Mononuclear cell (primary cell): ENCODE measurements around the gene MALRD1. TPM values are rescaled to one million over a fixed set of nuclear protein-coding genes. Genes with fewer than 3 reads are reported as not detected.

Experiments
- H3K27me3 ChIP-seq: 2 replicates; pipeline ENCODE4 v1.6.0; 2011; ENCODE audit warnings: low read length, control low read depth; ENCODE audit not compliant: insufficient read depth
- H3K4me1 ChIP-seq: 2 replicates; pipeline ENCODE4 v1.5.1; 2011; ENCODE audit warnings: mild to moderate bottlenecking, low read length, control low read depth; ENCODE audit not compliant: insufficient read depth
- H3K4me3 ChIP-seq: 2 replicates; pipeline ENCODE4 v1.5.1; 2011; ENCODE audit warnings: mild to moderate bottlenecking, low read length, moderate library complexity
- H3K9me3 ChIP-seq: 2 replicates; pipeline ENCODE4 v1.5.1; 2011; ENCODE audit warnings: low read depth, mild to moderate bottlenecking, control low read depth, low read length
- total RNA-seq: library from RNA; depleted of rRNA; stranded (reverse); fragments of >200 nt; gene quantifications from one replicate; pipeline ENCODE4 v1.2.3, GENCODE V29; 2012

MALRD1 gene
- total RNA-seq, 1 donor, result not detected

GRCh38 chr10:19325581-19325980, 277.0 kb downstream of the MALRD1 start:
- Histone ChIP-seq H3K4me1 (no peaks in the 10 kb centered on the region), H3K27me3 (no peaks in the 10 kb centered on the region), H3K9me3 (no peaks in the 10 kb centered on the region), H3K4me3 (no peak overlapping the region)

- Histone ChIP-seq H3K9me3 (no peaks in the 10 kb centered on the region), H3K4me1 (no peaks in the 10 kb centered on the region), H3K4me3 (no peak overlapping the region), H3K27me3 (no peaks in the 10 kb centered on the region)
Observed at GRCh38 chr10:19328582-19328981, 280.0 kb downstream of the MALRD1 start.

- Histone ChIP-seq H3K4me1 (no peaks in the 10 kb centered on the region), H3K4me3 (no peak overlapping the region), H3K9me3 (no peaks in the 10 kb centered on the region), H3K27me3 (no peaks in the 10 kb centered on the region)
Observed at GRCh38 chr10:19329475-19329874, 280.9 kb downstream of the MALRD1 start.

GRCh38 chr10:19332304-19332703, 283.7 kb downstream of the MALRD1 start:
- H3K4me3 ChIP-seq, result no peak overlapping the region
- no peaks in the 10 kb centered on the region for H3K4me1 ChIP-seq
- no peaks in the 10 kb centered on the region for H3K9me3 ChIP-seq
- H3K27me3 ChIP-seq, result no peaks in the 10 kb centered on the region

GRCh38 chr10:19333631-19334030, 285.0 kb downstream of the MALRD1 start:
- H3K4me1 ChIP-seq, result no peaks in the 10 kb centered on the region
- H3K27me3 ChIP-seq, result no peaks in the 10 kb centered on the region
- H3K4me3 ChIP-seq, result no peak overlapping the region
- H3K9me3 ChIP-seq, result no peaks in the 10 kb centered on the region

- no peaks in the 10 kb centered on the region for H3K27me3 ChIP-seq
- no peaks in the 10 kb centered on the region for H3K4me1 ChIP-seq
- H3K9me3 ChIP-seq, result no peaks in the 10 kb centered on the region
- H3K4me3 ChIP-seq, result no peak overlapping the region
Observed at GRCh38 chr10:19347621-19348020, 299.0 kb downstream of the MALRD1 start.

DNA sequence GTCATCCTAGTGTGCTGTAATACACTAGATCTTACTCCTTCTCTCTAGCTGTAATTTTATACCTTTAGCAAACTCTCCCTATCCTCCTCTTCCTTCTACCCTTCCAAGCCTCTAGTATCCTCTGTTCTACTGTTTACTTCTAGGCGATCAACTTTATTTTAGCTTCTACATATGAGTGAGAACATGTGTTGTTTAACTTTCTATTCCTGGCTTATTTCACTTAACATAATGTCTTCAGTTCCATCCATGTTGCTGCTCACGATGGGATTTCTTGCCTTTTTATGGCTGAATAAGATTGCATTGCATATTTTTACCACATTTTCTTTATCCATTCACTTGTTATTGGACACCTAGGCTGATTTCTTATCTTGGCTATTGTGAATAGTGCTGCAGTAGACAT, 318.6 kb downstream of the MALRD1 start:
- Histone ChIP-seq H3K27me3 (no peaks in the 10 kb centered on the region), H3K4me1 (no peaks in the 10 kb centered on the region), H3K9me3 (no peaks in the 10 kb centered on the region)

DNA sequence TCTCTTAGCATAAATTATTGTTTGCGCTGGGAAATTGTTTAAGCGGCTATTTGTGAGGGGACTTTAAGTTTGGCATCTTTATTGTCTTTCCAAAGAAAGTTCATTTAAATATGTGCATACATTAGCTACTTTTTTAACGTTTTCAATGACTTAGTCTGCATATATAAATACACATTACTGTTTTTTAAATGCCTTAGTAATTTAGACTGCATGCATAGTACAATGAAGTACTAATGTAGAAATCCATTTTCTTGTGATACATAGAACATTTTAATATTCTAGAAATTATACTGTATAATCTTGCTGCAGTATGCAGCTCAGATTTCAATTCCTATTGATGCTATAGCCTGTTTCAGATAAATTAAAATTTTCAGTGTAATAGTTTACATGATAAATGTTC, 325.4 kb downstream of the MALRD1 start:
- Histone ChIP-seq H3K27me3 (no peaks in the 10 kb centered on the region), H3K4me3 (no peak overlapping the region), H3K9me3 (no peaks in the 10 kb centered on the region), H3K4me1 (no peaks in the 10 kb centered on the region)

More for the DNA sequence above, 318.6 kb downstream of the MALRD1 start:
- no peak overlapping the region for H3K4me3 ChIP-seq

DNA sequence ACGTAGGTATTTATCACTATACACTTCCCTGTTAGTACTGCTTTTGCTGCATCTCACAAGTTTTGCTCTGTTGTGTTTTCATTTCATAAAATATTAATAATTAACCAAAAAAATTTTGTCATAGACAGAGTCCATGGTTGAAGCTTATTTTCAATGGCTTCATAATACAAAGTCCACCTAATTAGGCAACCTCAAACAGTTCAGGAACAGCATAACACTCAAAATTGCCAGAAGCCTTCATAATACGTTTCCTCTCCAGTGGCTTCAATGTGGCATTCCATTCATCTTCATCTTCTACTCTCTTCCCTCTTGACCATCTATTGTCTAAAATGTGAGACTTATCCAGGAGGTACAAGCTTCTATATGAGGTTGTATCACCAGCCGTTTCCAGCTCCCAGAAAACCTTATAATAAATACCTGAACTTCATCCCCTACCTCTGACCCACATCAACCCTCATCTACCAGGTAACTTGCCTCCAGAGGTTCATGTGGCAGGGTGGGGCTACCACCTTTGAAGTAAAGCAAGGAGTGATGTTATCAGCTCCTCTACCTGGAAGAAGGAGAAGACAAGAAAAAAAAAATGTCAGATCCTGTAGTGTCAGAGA, 337.3 kb downstream of the MALRD1 start:
- H3K9me3 ChIP-seq, result peaks cover 6% of the 10 kb centered on the region
- H3K4me3 ChIP-seq, result no peak overlapping the region
- no peaks in the 10 kb centered on the region for H3K4me1 ChIP-seq
- H3K27me3 ChIP-seq, result no peaks in the 10 kb centered on the region

- H3K27me3 ChIP-seq, result no peaks in the 10 kb centered on the region
- no peaks in the 10 kb centered on the region for H3K4me1 ChIP-seq
- H3K4me3 ChIP-seq, result no peak overlapping the region
- H3K9me3 ChIP-seq, result no peaks in the 10 kb centered on the region
Observed at GRCh38 chr10:19408924-19409323, 360.3 kb downstream of the MALRD1 start.

DNA sequence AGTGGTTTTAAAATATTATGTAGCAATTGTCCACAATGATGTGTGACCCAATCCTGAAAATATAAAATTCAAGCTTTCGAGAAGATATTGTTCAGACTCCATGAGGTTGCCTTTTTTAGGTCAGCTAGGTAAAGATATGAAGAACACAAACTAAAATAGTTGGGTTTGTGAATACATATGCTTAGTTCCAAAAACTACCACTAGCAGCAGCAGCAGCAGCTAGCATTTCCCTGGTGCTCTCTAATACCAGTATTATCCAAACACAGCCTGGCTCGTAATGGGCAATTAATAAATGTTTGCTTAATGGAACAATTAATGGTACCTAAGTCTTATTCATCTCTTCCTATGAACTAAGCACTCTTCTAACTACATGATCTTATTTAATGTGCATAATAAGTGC, 362.5 kb downstream of the MALRD1 start:
- H3K4me1 ChIP-seq, result no peaks in the 10 kb centered on the region
- no peaks in the 10 kb centered on the region for H3K27me3 ChIP-seq
- H3K9me3 ChIP-seq, result no peaks in the 10 kb centered on the region
- no peak overlapping the region for H3K4me3 ChIP-seq

- no peaks in the 10 kb centered on the region for H3K9me3 ChIP-seq
- H3K4me3 ChIP-seq, result no peak overlapping the region
- no peaks in the 10 kb centered on the region for H3K27me3 ChIP-seq
- H3K4me1 ChIP-seq, result no peaks in the 10 kb centered on the region
Observed at GRCh38 chr10:19412531-19412930, 363.9 kb downstream of the MALRD1 start.

GRCh38 chr10:19416164-19416563, 367.6 kb downstream of the MALRD1 start:
- no peaks in the 10 kb centered on the region for H3K4me1 ChIP-seq
- no peaks in the 10 kb centered on the region for H3K27me3 ChIP-seq
- no peaks in the 10 kb centered on the region for H3K9me3 ChIP-seq
- no peak overlapping the region for H3K4me3 ChIP-seq

DNA sequence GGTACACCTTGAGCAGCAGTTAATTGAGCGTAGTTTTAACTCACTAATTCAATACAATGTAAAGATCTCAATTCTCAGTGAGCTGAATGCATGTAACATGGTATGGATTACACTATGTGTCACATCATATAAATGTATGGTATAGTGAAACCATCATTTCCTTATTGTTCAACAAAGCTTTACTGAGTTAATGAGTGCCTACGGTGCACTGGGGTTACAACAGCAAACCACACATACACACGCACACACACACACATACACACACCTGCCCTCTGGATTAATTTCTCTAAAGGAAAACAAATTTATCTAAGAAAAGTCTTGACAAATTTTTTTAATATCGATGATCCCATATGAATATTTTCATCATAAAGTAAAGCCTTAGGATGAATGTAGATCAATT, 369.1 kb downstream of the MALRD1 start:
- H3K4me1 ChIP-seq, result no peaks in the 10 kb centered on the region
- H3K4me3 ChIP-seq, result no peak overlapping the region
- H3K27me3 ChIP-seq, result no peaks in the 10 kb centered on the region

DNA sequence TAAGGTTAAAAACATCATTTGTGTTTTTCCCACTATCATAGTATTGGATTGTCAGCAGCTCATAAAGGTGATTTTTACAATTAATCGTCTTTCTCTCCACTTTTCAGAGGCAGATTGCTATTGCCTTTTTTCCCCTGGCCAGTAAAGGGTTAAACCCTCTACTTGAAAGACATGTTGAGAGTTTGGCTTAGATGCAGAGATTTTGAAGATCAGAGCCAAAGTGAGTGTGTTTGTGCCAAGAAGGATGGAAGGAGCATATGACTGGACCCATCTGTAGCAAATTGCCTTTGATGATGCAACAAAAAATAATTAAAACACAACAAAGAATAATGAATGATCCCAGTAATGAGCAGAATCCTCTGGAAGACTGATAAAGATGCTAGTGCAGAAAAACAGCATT, 373.1 kb downstream of the MALRD1 start:
- Histone ChIP-seq H3K4me1 (no peaks in the 10 kb centered on the region), H3K27me3 (no peaks in the 10 kb centered on the region), H3K4me3 (no peak overlapping the region), H3K9me3 (no peaks in the 10 kb centered on the region)

More for the DNA sequence above, 369.1 kb downstream of the MALRD1 start:
- no peaks in the 10 kb centered on the region for H3K9me3 ChIP-seq

DNA sequence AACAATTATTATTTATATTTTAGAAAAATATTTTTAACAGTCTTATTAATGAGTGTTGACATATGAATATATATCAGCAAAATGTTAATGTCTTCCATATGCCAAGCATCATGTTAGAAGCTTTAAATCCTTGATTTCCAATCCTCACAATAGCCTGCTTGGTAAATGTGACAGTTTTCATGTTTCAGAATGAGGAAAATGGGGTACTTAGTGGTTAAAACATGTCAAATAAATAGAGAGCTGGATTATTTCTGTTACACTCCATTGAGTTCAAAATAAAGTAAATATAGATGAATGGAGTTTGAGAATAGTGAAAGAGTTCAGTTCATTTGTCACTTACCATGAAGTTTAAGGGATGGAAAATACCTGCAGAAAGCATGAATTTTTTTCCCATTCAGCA, 377.4 kb downstream of the MALRD1 start:
- H3K4me3 ChIP-seq, result no peak overlapping the region
- H3K27me3 ChIP-seq, result no peaks in the 10 kb centered on the region
- H3K4me1 ChIP-seq, result no peaks in the 10 kb centered on the region
- H3K9me3 ChIP-seq, result no peaks in the 10 kb centered on the region
